H9 (cell line): Measurements from ENCODE around the gene LAP3. TPM values are rescaled to one million over a fixed set of nuclear protein-coding genes. Genes with fewer than 3 reads are reported as not detected.

ENCODE experiments used
- DNase-seq: peaks from one replicate; pipeline ENCODE4 v3.0.0-alpha.2; 2017
- H2AFZ ChIP-seq: one replicate; pipeline ENCODE4 v1.6.1; 2013; ENCODE audit warnings: mild to moderate bottlenecking, low read length, control low read depth, moderate library complexity
- H2AK5ac ChIP-seq: 2 replicates; pipeline ENCODE4 v1.6.1; 2013; ENCODE audit warnings: low read length, control low read depth, mixed read lengths; ENCODE audit not compliant: insufficient read length
- H2BK120ac ChIP-seq: one replicate; pipeline ENCODE4 v1.6.1; 2013; ENCODE audit warnings: low read depth, mild to moderate bottlenecking, low read length, control low read depth, inconsistent platforms; ENCODE audit not compliant: poor library complexity, severe bottlenecking
- H2BK12ac ChIP-seq: 2 replicates; pipeline ENCODE4 v1.6.1; 2013; ENCODE audit warnings: low read length, control low read depth, mixed read lengths, low read depth; ENCODE audit not compliant: insufficient read length
- H2BK15ac ChIP-seq: 2 replicates; pipeline ENCODE4 v1.6.1; 2013; ENCODE audit warnings: low read depth, low read length, control low read depth
- H2BK20ac ChIP-seq: one replicate; pipeline ENCODE4 v1.6.1; 2013; ENCODE audit warnings: low read depth, mild to moderate bottlenecking, low read length, control low read depth, inconsistent platforms; ENCODE audit not compliant: poor library complexity, severe bottlenecking
- H2BK5ac ChIP-seq: 2 replicates; pipeline ENCODE4 v1.6.1; 2013; ENCODE audit warnings: low read length, control low read depth, mixed read lengths; ENCODE audit not compliant: insufficient read length
- H3K14ac ChIP-seq: 2 replicates; pipeline ENCODE4 v1.6.1; 2013; ENCODE audit warnings: low read length, control low read depth; ENCODE audit not compliant: insufficient read depth
- H3K18ac ChIP-seq: 2 replicates; pipeline ENCODE4 v1.6.1; 2013; ENCODE audit warnings: low read depth, mild to moderate bottlenecking, mixed read lengths, low read length, control low read depth; ENCODE audit not compliant: insufficient read length
- H3K23ac ChIP-seq: 2 replicates; pipeline ENCODE4 v1.6.1; 2013; ENCODE audit warnings: low read length, control low read depth, mixed read lengths, low read depth; ENCODE audit not compliant: insufficient read length
- H3K23me2 ChIP-seq: 2 replicates; pipeline ENCODE4 v1.6.1; 2013; ENCODE audit warnings: low read depth, mild to moderate bottlenecking, mixed read lengths, low read length, control low read depth; ENCODE audit not compliant: insufficient read length, poor library complexity, severe bottlenecking
- H3K27ac ChIP-seq: 2 replicates; pipeline ENCODE4 v1.5.1; 2013; ENCODE audit warnings: low read length, control low read depth, mixed read lengths, low read depth; ENCODE audit not compliant: insufficient read length
- H3K27me3 ChIP-seq: 2 replicates; pipeline ENCODE4 v1.6.1; 2013; ENCODE audit warnings: low read length, control low read depth, inconsistent platforms; ENCODE audit not compliant: insufficient read depth
- H3K4ac ChIP-seq: 2 replicates; pipeline ENCODE4 v1.6.1; 2013; ENCODE audit warnings: low read depth, mild to moderate bottlenecking, control low read depth, inconsistent platforms, low read length, moderate library complexity
- H3K4me1 ChIP-seq: 2 replicates; pipeline ENCODE4 v1.6.1; 2013; ENCODE audit warnings: low read length, control low read depth, inconsistent platforms; ENCODE audit not compliant: insufficient read depth
- H3K4me2 ChIP-seq: 2 replicates; pipeline ENCODE4 v1.6.1; 2013; ENCODE audit warnings: low read length, control low read depth, mixed read lengths; ENCODE audit not compliant: insufficient read length, insufficient read depth
- H3K56ac ChIP-seq: 2 replicates; pipeline ENCODE4 v1.6.1; 2013; ENCODE audit warnings: low read depth, mild to moderate bottlenecking, mixed read lengths, low read length, control low read depth; ENCODE audit not compliant: insufficient read length
- H3K79me1 ChIP-seq: 2 replicates; pipeline ENCODE4 v1.6.1; 2013; ENCODE audit warnings: low read depth, mild to moderate bottlenecking, moderate library complexity, low read length, control low read depth, inconsistent platforms; ENCODE audit not compliant: insufficient read depth, poor library complexity, severe bottlenecking
- H3K79me2 ChIP-seq: 2 replicates; pipeline ENCODE4 v1.6.1; 2013; ENCODE audit warnings: low read length, control low read depth, inconsistent platforms; ENCODE audit not compliant: insufficient read depth
- H3K9ac ChIP-seq: 2 replicates; pipeline ENCODE4 v1.6.1; 2013; ENCODE audit warnings: low read length, control low read depth, mixed read lengths; ENCODE audit not compliant: insufficient read length; ENCODE audit errors: extremely low read depth
- H3K9me3 ChIP-seq: one replicate; pipeline ENCODE4 v1.6.1; 2013; ENCODE audit warnings: low read depth, low read length, inconsistent platforms; ENCODE audit not compliant: control insufficient read depth
- H3T11ph ChIP-seq: one replicate; pipeline ENCODE4 v1.6.1; 2013; ENCODE audit warnings: mild to moderate bottlenecking, low read length, control low read depth, inconsistent platforms
- H4K20me1 ChIP-seq: one replicate; pipeline ENCODE4 v1.6.1; 2013; ENCODE audit not compliant: control insufficient read depth, insufficient read length, insufficient read depth
- H4K5ac ChIP-seq: 2 replicates; pipeline ENCODE4 v1.6.1; 2013; ENCODE audit warnings: low read depth, mild to moderate bottlenecking, mixed read lengths, low read length, control low read depth; ENCODE audit not compliant: insufficient read length
- H4K8ac ChIP-seq: replicated peaks from 2 replicates; pipeline ENCODE4 v1.6.1; 2013; ENCODE audit warnings: low read length, control low read depth, mixed read lengths, low read depth; ENCODE audit not compliant: insufficient read length
- H4K91ac ChIP-seq: 2 replicates; pipeline ENCODE4 v1.6.1; 2013; ENCODE audit warnings: low read depth, mild to moderate bottlenecking, moderate library complexity, mixed read lengths, low read length, control low read depth; ENCODE audit not compliant: insufficient read length
- H3K27ac Mint-ChIP-seq, 3 experiments: 2 replicates in 2 of 3; 3 replicates in 1 of 3; pipeline ENCODE4 v1.8.0; 2020 to 2021; ENCODE audit warnings: mixed read lengths in 3 of 3, mild to moderate bottlenecking in 1 of 3, moderate library complexity in 1 of 3
- H3K27me3 Mint-ChIP-seq: 2 replicates; pipeline ENCODE4 v1.8.0; 2021; ENCODE audit warnings: low read depth, mild to moderate bottlenecking, moderate library complexity, mixed read lengths
- H3K36me3 Mint-ChIP-seq, 3 experiments: 2 replicates in 2 of 3; 3 replicates in 1 of 3; pipeline ENCODE4 v1.8.0; 2020 to 2021; ENCODE audit warnings: low read depth in 3 of 3, mixed read lengths in 3 of 3; ENCODE audit not compliant: insufficient read depth in 1 of 3
- H3K4me1 Mint-ChIP-seq, 2 experiments: 2 replicates each; pipeline ENCODE4 v1.8.0; 2020; ENCODE audit warnings: mixed read lengths in 2 of 2
- H3K4me3 Mint-ChIP-seq, 2 experiments: 2 replicates in 1 of 2; 3 replicates in 1 of 2; pipeline ENCODE4 v1.8.0; 2020 to 2021; ENCODE audit warnings: mild to moderate bottlenecking in 2 of 2, mixed read lengths in 2 of 2, moderate library complexity in 1 of 2
- H3K9me3 Mint-ChIP-seq, 2 experiments: 2 replicates in 1 of 2; 3 replicates in 1 of 2; pipeline ENCODE4 v1.8.0; 2020; ENCODE audit warnings: mild to moderate bottlenecking in 2 of 2, mixed read lengths in 2 of 2, moderate library complexity in 1 of 2
- WGBS: extraction: QIAGEN DNeasy Blood & Tissue Kit; methylation state at CpG from one replicate; pipeline ENCODE4 v1.1.7; 2013; ENCODE audit warnings: missing lambda C conversion rate, low lambda C conversion rate, mixed read lengths; ENCODE audit not compliant: insufficient read length; ENCODE audit errors: extremely low coverage; 5-methylcytosine and 5-hydroxymethylcytosine counted together
- total RNA-seq: library from RNA; stranded (reverse); gene quantifications from 2 replicates; pipeline ENCODE4 v1.2.1, GENCODE V29; 2021
- TF ChIP-seq, protein P1 (sequence below): fragments of 200-600 bp; sonication (generic); conservative IDR thresholded peaks from 3 replicates; pipeline ENCODE4 v1.8.0; 2021; ENCODE audit warnings: antibody characterized with exemption, mild to moderate bottlenecking

The LAP3 gene
- total RNA-seq, 1 experiment from 2014 or later: 53.2 TPM

DNA sequence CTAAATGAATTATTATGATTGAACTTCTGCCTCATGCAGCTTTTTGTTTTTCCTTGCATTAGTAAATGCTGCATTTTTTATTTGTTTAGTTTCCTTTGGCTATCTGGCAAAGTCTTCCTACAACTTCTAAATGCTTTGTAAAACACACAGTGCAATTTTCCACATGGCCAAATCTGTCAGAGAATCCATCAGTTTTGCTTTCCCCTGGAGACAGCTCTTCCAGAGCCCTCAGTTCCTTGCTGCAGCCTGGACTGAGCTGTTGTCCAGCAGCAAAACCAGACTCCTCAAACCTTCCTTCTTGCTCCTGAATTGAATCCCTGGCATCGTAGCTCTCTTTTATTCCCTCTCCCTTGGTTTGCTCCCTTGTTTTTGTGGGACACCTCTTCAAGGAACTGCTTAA is 80.1 kb downstream of the LAP3 start:
- no peak overlapping the region for H4K91ac ChIP-seq
- H2AK5ac ChIP-seq: no peak overlapping the region
- TF ChIP-seq, protein P1, sequence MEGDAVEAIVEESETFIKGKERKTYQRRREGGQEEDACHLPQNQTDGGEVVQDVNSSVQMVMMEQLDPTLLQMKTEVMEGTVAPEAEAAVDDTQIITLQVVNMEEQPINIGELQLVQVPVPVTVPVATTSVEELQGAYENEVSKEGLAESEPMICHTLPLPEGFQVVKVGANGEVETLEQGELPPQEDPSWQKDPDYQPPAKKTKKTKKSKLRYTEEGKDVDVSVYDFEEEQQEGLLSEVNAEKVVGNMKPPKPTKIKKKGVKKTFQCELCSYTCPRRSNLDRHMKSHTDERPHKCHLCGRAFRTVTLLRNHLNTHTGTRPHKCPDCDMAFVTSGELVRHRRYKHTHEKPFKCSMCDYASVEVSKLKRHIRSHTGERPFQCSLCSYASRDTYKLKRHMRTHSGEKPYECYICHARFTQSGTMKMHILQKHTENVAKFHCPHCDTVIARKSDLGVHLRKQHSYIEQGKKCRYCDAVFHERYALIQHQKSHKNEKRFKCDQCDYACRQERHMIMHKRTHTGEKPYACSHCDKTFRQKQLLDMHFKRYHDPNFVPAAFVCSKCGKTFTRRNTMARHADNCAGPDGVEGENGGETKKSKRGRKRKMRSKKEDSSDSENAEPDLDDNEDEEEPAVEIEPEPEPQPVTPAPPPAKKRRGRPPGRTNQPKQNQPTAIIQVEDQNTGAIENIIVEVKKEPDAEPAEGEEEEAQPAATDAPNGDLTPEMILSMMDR: no peak
- H3K56ac ChIP-seq: no peak overlapping the region
- H4K20me1 ChIP-seq: no peaks in the 10 kb centered on the region
- H3K79me1 ChIP-seq: no peaks in the 10 kb centered on the region
- H3K4me2 ChIP-seq: no peak overlapping the region
- no peak overlapping the region for H2BK120ac ChIP-seq
- Mint-ChIP-seq H3K9me3 (no peaks in the 10 kb centered on the region; a peak in 2 of 5 replicates), H3K36me3 (no peaks in the 10 kb centered on the region), H3K27ac (no peak overlapping the region), H3K4me3 (no peak overlapping the region), H3K4me1 (no peaks in the 10 kb centered on the region), H3K27me3 (peaks cover 1% of the 10 kb centered on the region)
- no peak overlapping the region for H3K23ac ChIP-seq
- no peak overlapping the region for H2BK12ac ChIP-seq
- no peak overlapping the region for H3K18ac ChIP-seq
- no peaks in the 10 kb centered on the region for H3K4me1 ChIP-seq
- H2AFZ ChIP-seq: no peak overlapping the region
- H3K27ac ChIP-seq: no peak overlapping the region
- no peaks in the 10 kb centered on the region for H3K9me3 ChIP-seq
- H2BK5ac ChIP-seq: no peak overlapping the region
- DNase-seq: no peak
- WGBS: no CpG with 5 or more reads among the region's 1 CpG
- no peaks in the 10 kb centered on the region; the same call in 1 of the 2 replicates for H3K27me3 ChIP-seq
- H4K8ac ChIP-seq: no peak overlapping the region
- H2BK20ac ChIP-seq: no peak overlapping the region
- H3K23me2 ChIP-seq: no peaks in the 10 kb centered on the region
- no peaks in the 10 kb centered on the region for H3K79me2 ChIP-seq
- H2BK15ac ChIP-seq: no peak overlapping the region
- H3K4ac ChIP-seq: no peak overlapping the region
- no peak overlapping the region for H4K5ac ChIP-seq
- no peak overlapping the region for H3K14ac ChIP-seq
- no peak overlapping the region for H3K9ac ChIP-seq
- no peak overlapping the region for H3T11ph ChIP-seq

Other genes starting within 250 kb of the LAP3 start
- gene QDPR, start 65.1 kb upstream of the LAP3 start, total RNA-seq: 23.5 and 24.4 TPM in 2 replicates
- gene CLRN2, start 62.0 kb upstream of the LAP3 start, total RNA-seq: not detected in 2 replicates
- gene MED28, start 37.4 kb downstream of the LAP3 start, total RNA-seq: 90.4 and 93.3 TPM in 2 replicates
- 0.07 and 0.09 TPM in 2 replicates for gene FAM184B, start 204.4 kb downstream of the LAP3 start, total RNA-seq
- 46.2 and 51.1 TPM in 2 replicates for gene DCAF16, start 233.6 kb downstream of the LAP3 start, total RNA-seq
- 42.3 and 48.8 TPM in 2 replicates for gene NCAPG, start 233.8 kb downstream of the LAP3 start, total RNA-seq